SU-DHL-6 (cell line): Measurements from ENCODE around the gene PREX1.

Experiments used
- H2AFZ ChIP-seq: fragments of 200-600 bp; sonication (generic); 2 replicates; pipeline ENCODE4 v1.6.1; 2014; ENCODE audit warnings: low read depth, mild to moderate bottlenecking, moderate library complexity, mixed read lengths, antibody characterized with exemption, low read length; ENCODE audit not compliant: severe bottlenecking
- H3F3A ChIP-seq: fragments of 200-600 bp; shearing (Covaris generic); 2 replicates; pipeline ENCODE4 v1.6.0; 2016; ENCODE audit warnings: antibody characterized with exemption, mild to moderate bottlenecking; ENCODE audit not compliant: insufficient read depth
- H3K27ac ChIP-seq: fragments of 200-600 bp; sonication (generic); 2 replicates; pipeline ENCODE4 v1.5.1; 2016; ENCODE audit warnings: low read depth, mild to moderate bottlenecking, low read length, moderate library complexity, mixed read lengths
- H3K27me3 ChIP-seq: fragments of 200-600 bp; sonication (generic), shearing (Covaris generic); 2 replicates; pipeline ENCODE4 v1.6.0; 2014; ENCODE audit warnings: mild to moderate bottlenecking, low read length
- H3K36me3 ChIP-seq: fragments of 200-600 bp; sonication (generic); 2 replicates; pipeline ENCODE4 v1.6.1; 2014; ENCODE audit warnings: mild to moderate bottlenecking, low read length, mixed read lengths
- H3K4me2 ChIP-seq: fragments of 300-600, 200-600 bp; shearing (Covaris generic), sonication (generic); 2 replicates; pipeline ENCODE4 v1.6.0; 2014; ENCODE audit warnings: low read length, low read depth, mild to moderate bottlenecking; ENCODE audit not compliant: poor library complexity, severe bottlenecking
- H3K4me3 ChIP-seq: fragments of 200-600 bp; sonication (generic); 2 replicates; pipeline ENCODE4 v1.5.1; 2014; ENCODE audit warnings: antibody characterized with exemption, low read length, mild to moderate bottlenecking, mixed read lengths; ENCODE audit not compliant: insufficient read depth, poor library complexity, severe bottlenecking
- H3K79me2 ChIP-seq: fragments of 200-600 bp; sonication (generic); 2 replicates; pipeline ENCODE4 v1.6.1; 2014; ENCODE audit warnings: mild to moderate bottlenecking, low read length, moderate library complexity; ENCODE audit not compliant: insufficient read depth
- H3K9ac ChIP-seq: fragments of 200-600 bp; sonication (generic); 2 replicates; pipeline ENCODE4 v1.7.0; 2014; ENCODE audit warnings: mild to moderate bottlenecking, low read length
- H3K9me2 ChIP-seq: fragments of 200-600 bp; sonication (generic); replicated peaks from 2 replicates; pipeline ENCODE4 v1.6.1; 2014; ENCODE audit warnings: low read length; ENCODE audit not compliant: insufficient read depth
- H3K9me3 ChIP-seq: fragments of 200-600 bp; sonication (generic); 2 replicates; pipeline ENCODE4 v1.6.1; 2014; ENCODE audit warnings: low read length, mixed read lengths; ENCODE audit not compliant: insufficient read depth
- H4K20me1 ChIP-seq: fragments of 200-600 bp; sonication (generic); 2 replicates; pipeline ENCODE4 v1.6.1; 2014; ENCODE audit warnings: low read depth, mild to moderate bottlenecking, antibody characterized with exemption, low read length, moderate library complexity, mixed read lengths
- EZH2phosphoT487 ChIP-seq: fragments of 200-600 bp; sonication (generic), shearing (Covaris generic); conservative IDR thresholded peaks from 2 replicates; pipeline ENCODE4 v1.6.1; 2018; ENCODE audit warnings: mild to moderate bottlenecking, antibody characterized with exemption, low read length, moderate library complexity, mixed read lengths
- TF ChIP-seq, protein P1 (sequence below): fragments of 200-600 bp; sonication (generic); IDR thresholded peaks from one replicate; pipeline ENCODE4 v1.5.1; 2017; ENCODE audit warnings: antibody characterized with exemption, mild to moderate bottlenecking, low read length, moderate library complexity; ENCODE audit not compliant: insufficient read depth, poor library complexity, severe bottlenecking

PREX1 gene

DNA sequence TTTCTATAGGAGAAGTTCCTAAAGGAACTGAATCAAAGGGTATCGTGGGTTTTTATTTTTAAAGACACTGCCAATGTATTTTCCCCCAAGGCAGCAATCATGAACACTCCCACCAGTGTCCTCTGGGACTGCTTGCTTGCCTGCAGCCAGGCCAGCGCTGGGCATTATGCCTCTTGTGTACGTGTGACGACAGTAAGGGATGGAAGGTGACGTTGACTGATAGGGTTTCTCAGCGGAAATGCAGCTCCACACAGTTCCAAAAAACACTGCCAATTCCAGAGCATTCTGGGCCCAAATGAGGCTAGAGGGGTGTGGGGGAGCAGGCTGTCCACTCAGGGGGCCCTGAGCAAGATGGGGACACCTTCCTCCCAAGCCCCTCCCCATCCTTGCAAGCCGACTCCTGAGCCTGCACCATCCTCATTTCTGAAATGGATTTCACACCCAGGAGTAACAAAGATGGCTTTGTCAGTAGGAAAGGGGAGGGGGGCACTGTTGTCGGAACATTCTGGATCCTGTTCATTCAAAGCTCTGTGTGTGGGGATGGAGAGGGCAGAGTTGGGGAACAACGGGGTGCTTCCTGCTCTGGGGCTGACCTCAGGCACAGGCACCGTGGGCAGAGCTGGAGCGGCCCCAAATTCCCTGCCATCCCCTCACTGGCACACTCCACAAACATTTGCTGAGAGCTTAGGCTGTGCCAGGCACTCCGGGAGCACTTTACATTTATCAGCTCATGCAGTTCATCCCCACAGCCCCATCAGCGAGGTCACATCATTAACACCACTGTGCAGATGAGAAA lies 20.0 kb downstream of the PREX1 start:
- no peaks in the 10 kb centered on the region for H3K36me3 ChIP-seq
- H3K4me2 ChIP-seq, result no peak overlapping the region
- TF ChIP-seq EZH2phosphoT487, result no peak
- TF ChIP-seq, protein P1, sequence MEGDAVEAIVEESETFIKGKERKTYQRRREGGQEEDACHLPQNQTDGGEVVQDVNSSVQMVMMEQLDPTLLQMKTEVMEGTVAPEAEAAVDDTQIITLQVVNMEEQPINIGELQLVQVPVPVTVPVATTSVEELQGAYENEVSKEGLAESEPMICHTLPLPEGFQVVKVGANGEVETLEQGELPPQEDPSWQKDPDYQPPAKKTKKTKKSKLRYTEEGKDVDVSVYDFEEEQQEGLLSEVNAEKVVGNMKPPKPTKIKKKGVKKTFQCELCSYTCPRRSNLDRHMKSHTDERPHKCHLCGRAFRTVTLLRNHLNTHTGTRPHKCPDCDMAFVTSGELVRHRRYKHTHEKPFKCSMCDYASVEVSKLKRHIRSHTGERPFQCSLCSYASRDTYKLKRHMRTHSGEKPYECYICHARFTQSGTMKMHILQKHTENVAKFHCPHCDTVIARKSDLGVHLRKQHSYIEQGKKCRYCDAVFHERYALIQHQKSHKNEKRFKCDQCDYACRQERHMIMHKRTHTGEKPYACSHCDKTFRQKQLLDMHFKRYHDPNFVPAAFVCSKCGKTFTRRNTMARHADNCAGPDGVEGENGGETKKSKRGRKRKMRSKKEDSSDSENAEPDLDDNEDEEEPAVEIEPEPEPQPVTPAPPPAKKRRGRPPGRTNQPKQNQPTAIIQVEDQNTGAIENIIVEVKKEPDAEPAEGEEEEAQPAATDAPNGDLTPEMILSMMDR, result no peak
- no peaks in the 10 kb centered on the region for H3K9me2 ChIP-seq
- H3K9ac ChIP-seq, result no peak overlapping the region
- H3K27me3 ChIP-seq, result no peaks in the 10 kb centered on the region
- no peak overlapping the region for H3K4me3 ChIP-seq
- 0 out of 2 replicates have a peak, but pooled peaks cover 5% of the 10 kb centered on the region for H3K9me3 ChIP-seq
- H2AFZ ChIP-seq, result no peak overlapping the region
- no peaks in the 10 kb centered on the region for H4K20me1 ChIP-seq
- H3F3A ChIP-seq, result no peaks in the 10 kb centered on the region
- no peak overlapping the region for H3K27ac ChIP-seq
- H3K79me2 ChIP-seq, result no peaks in the 10 kb centered on the region

DNA sequence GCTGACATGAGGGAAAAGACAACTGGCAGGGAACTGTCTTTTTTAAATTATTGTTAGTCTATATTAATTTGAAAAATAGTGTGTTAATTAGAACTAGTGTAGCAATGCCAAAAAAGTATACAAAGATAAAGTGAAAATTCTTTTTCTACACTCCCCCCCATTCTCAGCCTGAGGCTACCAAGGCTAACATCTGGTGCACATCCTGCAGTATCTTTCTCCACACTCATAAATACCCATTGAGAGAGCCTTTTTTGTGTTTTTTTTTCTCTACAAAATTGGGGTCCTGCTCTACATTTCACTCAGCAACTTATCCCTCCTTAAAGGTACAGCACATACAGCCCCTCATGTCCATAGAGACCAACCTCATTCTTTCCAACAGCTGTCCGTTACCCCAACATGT lies 20.7 kb downstream of the PREX1 start:
- H3K36me3 ChIP-seq, result no peaks in the 10 kb centered on the region
- TF ChIP-seq, protein P1, result no peak
- no peak for TF ChIP-seq EZH2phosphoT487
- no peaks in the 10 kb centered on the region for H3K79me2 ChIP-seq
- H2AFZ ChIP-seq, result no peak overlapping the region
- H3K9ac ChIP-seq, result no peak overlapping the region
- no peaks in the 10 kb centered on the region for H3F3A ChIP-seq
- no peak overlapping the region for H3K4me2 ChIP-seq
- H3K9me3 ChIP-seq, result 0 out of 2 replicates have a peak, but pooled peaks cover 5% of the 10 kb centered on the region
- no peak overlapping the region for H3K4me3 ChIP-seq
- no peaks in the 10 kb centered on the region for H3K27me3 ChIP-seq
- H3K27ac ChIP-seq, result no peak overlapping the region
- H4K20me1 ChIP-seq, result no peaks in the 10 kb centered on the region
- no peaks in the 10 kb centered on the region for H3K9me2 ChIP-seq

DNA sequence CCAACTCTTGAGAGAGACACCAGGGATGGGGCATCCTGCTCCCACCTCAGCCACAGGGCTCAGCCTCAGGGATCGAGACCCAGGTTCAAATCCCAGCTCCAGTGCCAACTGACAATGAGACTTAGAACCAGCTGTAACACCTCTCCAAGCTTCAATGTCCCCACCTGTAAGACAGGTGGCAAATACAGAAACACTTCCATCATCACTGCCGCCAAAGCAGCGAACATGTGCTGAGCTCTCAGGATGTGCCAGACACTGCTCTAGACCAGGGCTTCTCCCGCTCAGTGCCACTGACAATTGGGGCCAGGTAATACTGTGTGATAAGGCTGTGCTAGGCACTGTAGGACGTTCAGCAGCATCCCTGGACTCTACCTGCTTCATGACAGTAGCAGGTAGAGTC lies 22.1 kb downstream of the PREX1 start:
- no peaks in the 10 kb centered on the region for H3K79me2 ChIP-seq
- no peaks in the 10 kb centered on the region for H4K20me1 ChIP-seq
- 0 out of 2 replicates have a peak, but pooled peaks cover 5% of the 10 kb centered on the region for H3K9me3 ChIP-seq
- no peaks in the 10 kb centered on the region for H3K27me3 ChIP-seq
- no peak overlapping the region for H3K4me2 ChIP-seq
- no peak overlapping the region for H2AFZ ChIP-seq
- H3K9ac ChIP-seq, result no peak overlapping the region
- H3K9me2 ChIP-seq, result no peaks in the 10 kb centered on the region
- no peaks in the 10 kb centered on the region for H3F3A ChIP-seq
- no peak for TF ChIP-seq EZH2phosphoT487
- TF ChIP-seq, protein P1, result no peak
- H3K36me3 ChIP-seq, result no peaks in the 10 kb centered on the region
- H3K27ac ChIP-seq, result no peak overlapping the region
- H3K4me3 ChIP-seq, result no peak overlapping the region
